ENCODE data around the gene BATF2.
A peak's percentile ranks its signal among the peaks of the same experiment; 100 is the strongest.

Gene BATF2, protein sequence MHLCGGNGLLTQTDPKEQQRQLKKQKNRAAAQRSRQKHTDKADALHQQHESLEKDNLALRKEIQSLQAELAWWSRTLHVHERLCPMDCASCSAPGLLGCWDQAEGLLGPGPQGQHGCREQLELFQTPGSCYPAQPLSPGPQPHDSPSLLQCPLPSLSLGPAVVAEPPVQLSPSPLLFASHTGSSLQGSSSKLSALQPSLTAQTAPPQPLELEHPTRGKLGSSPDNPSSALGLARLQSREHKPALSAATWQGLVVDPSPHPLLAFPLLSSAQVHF

DNA sequence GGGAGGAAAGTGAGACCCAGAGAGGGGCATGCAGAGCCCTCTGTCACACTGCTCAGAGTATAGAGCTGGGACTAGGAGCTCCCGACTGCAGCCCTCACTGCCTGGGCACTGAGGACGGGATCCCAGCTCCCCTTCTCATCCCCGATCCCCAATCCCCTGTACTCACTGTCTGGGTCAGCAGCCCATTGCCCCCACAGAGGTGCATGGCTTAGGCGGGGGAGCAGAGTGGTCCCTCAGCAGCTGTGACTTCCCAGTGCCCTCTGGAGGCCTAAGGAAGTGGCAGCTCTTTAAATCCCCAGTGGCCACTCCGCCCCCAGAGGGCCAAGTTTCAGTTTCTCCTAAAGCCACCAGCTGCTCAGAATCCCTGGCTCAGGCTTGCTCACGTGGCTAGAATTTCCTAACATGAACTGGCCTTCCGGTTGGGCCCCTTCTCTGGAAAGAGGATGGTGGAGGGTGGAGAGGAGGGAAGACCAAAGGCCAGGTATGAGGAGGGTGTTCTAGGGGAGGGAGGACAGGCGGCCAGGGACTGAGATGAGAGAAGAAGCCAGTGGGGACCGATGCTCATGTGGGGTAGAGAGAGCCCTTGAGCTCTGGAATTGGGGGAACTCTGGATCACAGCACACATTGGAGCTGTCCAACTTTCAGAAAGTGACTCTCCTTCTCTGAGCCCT is at the start of gene BATF2:
Gene BATF2 (minus strand): TSS at position 262 of the 671 bp plus-strand sequence. CDS start 57 bp downstream, at position 205.
- H3K9ac ChIP-seq (ENCODE audit: low read length): no peak within 1 kb of the TSS
- H3K27ac ChIP-seq (ENCODE audit: low read length): no peak within 1 kb of the TSS

DNA sequence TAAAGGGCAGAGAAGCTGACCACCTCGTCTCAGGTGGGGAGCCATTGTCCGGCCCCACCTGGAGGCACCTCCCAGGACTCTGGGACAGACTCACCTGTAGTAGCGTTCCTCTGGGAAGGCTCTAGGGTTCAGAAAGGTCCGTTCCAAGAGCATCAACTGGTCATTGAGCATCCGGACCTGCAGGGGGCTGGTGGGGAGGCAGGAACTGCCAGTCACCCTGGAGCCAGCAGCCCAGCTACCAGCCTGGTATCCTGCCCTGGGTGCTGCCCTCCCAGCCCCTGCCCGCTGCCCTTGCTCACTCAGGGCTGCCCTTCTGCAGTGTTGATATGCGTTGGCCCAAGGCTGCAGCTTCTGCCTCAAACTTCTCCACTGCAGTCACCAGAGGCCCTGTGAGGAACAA is 49.0 kb upstream of the BATF2 start:
- Histone ChIP-seq H2AFZ (ENCODE audit: low read length) (no peak overlapping the region), H3K4me3 (ENCODE audit: low read length) (no peak overlapping the region), H3K27me3 (replicated peaks; ENCODE audit: insufficient read depth, low read length) (no peaks in the 10 kb centered on the region), H3K9ac (ENCODE audit: low read length) (no peak overlapping the region), H3K79me2 (ENCODE audit: low read length) (peaks cover 42% of the 10 kb centered on the region), H3K36me3 (replicated peaks; ENCODE audit: insufficient read depth, low read length) (no peaks in the 10 kb centered on the region), H3K27ac (ENCODE audit: low read length) (no peak overlapping the region), H3K4me2 (ENCODE audit: low read depth, low read length) (no peak overlapping the region), H3K4me1 (ENCODE audit: low read length) (peaks cover 8% of the 10 kb centered on the region; the same call in 1 of the 2 replicates), H3F3A (ENCODE audit: insufficient read depth, low read length) (peaks cover 6% of the 10 kb centered on the region), H4K20me1 (ENCODE audit: insufficient read depth, low read length) (no peaks in the 10 kb centered on the region), H3K9me2 (replicated peaks; ENCODE audit: insufficient read depth, low read length) (no peaks in the 10 kb centered on the region), H3K9me3 (replicated peaks; ENCODE audit: insufficient read depth, low read length) (no peaks in the 10 kb centered on the region)
- no peak for TF ChIP-seq EZH2 (optimal IDR thresholded peaks at IDR 0.05; ENCODE audit: low read depth, low read length)
- TF ChIP-seq EZH2phosphoT487 (IDR thresholded peaks at IDR 0.05; ENCODE audit: low read length): no peak
- TF ChIP-seq, protein P1, sequence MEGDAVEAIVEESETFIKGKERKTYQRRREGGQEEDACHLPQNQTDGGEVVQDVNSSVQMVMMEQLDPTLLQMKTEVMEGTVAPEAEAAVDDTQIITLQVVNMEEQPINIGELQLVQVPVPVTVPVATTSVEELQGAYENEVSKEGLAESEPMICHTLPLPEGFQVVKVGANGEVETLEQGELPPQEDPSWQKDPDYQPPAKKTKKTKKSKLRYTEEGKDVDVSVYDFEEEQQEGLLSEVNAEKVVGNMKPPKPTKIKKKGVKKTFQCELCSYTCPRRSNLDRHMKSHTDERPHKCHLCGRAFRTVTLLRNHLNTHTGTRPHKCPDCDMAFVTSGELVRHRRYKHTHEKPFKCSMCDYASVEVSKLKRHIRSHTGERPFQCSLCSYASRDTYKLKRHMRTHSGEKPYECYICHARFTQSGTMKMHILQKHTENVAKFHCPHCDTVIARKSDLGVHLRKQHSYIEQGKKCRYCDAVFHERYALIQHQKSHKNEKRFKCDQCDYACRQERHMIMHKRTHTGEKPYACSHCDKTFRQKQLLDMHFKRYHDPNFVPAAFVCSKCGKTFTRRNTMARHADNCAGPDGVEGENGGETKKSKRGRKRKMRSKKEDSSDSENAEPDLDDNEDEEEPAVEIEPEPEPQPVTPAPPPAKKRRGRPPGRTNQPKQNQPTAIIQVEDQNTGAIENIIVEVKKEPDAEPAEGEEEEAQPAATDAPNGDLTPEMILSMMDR (IDR thresholded peaks at IDR 0.05; ENCODE audit: low read length): no peak
- DNase-seq: no peak

More for the DNA sequence above, at the start of gene BATF2:
- Histone ChIP-seq H4K20me1 (ENCODE audit: insufficient read depth, low read length) (no peaks in the 10 kb centered on the region), H3K9me2 (replicated peaks; ENCODE audit: insufficient read depth, low read length) (no peaks in the 10 kb centered on the region), H3K79me2 (ENCODE audit: low read length) (no peaks in the 10 kb centered on the region), H3K4me1 (ENCODE audit: low read length) (peaks cover 8% of the 10 kb centered on the region), H3K9me3 (replicated peaks; ENCODE audit: insufficient read depth, low read length) (no peaks in the 10 kb centered on the region), H3K4me3 (ENCODE audit: low read length) (0 out of 2 replicates have a peak within 1 kb of the TSS, but pooled peaks have one; percentile 3), H3K36me3 (replicated peaks; ENCODE audit: insufficient read depth, low read length) (no peaks in the 10 kb centered on the region), H2AFZ (ENCODE audit: low read length) (peak within 1 kb of the TSS; percentile 42), H3F3A (ENCODE audit: insufficient read depth, low read length) (no peaks in the 10 kb centered on the region), H3K4me2 (ENCODE audit: low read depth, low read length) (peak within 1 kb of the TSS; percentile 57; the same call in 1 of the 2 replicates), H3K27me3 (replicated peaks; ENCODE audit: insufficient read depth, low read length) (no peaks in the 10 kb centered on the region)
- TF ChIP-seq EZH2 (optimal IDR thresholded peaks at IDR 0.05; ENCODE audit: low read depth, low read length): no peak
- TF ChIP-seq, protein P1 (IDR thresholded peaks at IDR 0.05; ENCODE audit: low read length): peak; percentile 36
- no peak for DNase-seq

DNA sequence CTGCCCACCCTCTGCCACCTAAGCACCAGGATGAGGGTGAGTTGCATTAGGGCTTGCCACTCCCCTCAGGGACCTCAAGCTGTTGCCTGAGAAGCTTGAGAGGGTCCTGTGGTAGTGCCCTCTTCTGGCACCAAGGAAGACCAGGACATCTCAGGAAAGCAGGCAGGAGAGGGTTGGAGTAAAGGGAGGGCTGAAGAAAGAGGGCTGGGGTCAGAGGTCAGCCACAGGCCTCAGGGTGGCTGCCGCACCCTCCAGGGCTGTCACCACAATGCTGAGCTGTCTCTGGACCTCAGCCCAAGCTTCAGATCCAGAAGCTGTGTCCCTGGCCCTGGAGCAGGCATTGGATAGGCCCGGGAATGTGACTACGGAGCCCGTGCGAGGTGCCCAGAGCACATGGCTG is 48.3 kb upstream of the BATF2 start:
- Histone ChIP-seq H3K9me2 (replicated peaks; ENCODE audit: insufficient read depth, low read length) (no peaks in the 10 kb centered on the region), H3K9me3 (replicated peaks; ENCODE audit: insufficient read depth, low read length) (no peaks in the 10 kb centered on the region), H3K79me2 (ENCODE audit: low read length) (peaks cover 42% of the 10 kb centered on the region), H3F3A (ENCODE audit: insufficient read depth, low read length) (peaks cover 11% of the 10 kb centered on the region), H3K36me3 (replicated peaks; ENCODE audit: insufficient read depth, low read length) (no peaks in the 10 kb centered on the region), H3K4me3 (ENCODE audit: low read length) (no peak overlapping the region), H3K27ac (ENCODE audit: low read length) (no peak overlapping the region), H4K20me1 (ENCODE audit: insufficient read depth, low read length) (no peaks in the 10 kb centered on the region), H2AFZ (ENCODE audit: low read length) (no peak overlapping the region), H3K27me3 (replicated peaks; ENCODE audit: insufficient read depth, low read length) (no peaks in the 10 kb centered on the region), H3K4me2 (ENCODE audit: low read depth, low read length) (no peak overlapping the region), H3K4me1 (ENCODE audit: low read length) (peaks cover 10% of the 10 kb centered on the region), H3K9ac (ENCODE audit: low read length) (no peak overlapping the region)
- TF ChIP-seq, protein P1 (IDR thresholded peaks at IDR 0.05; ENCODE audit: low read length): no peak
- TF ChIP-seq EZH2 (optimal IDR thresholded peaks at IDR 0.05; ENCODE audit: low read depth, low read length) (no peak), EZH2phosphoT487 (IDR thresholded peaks at IDR 0.05; ENCODE audit: low read length) (no peak)
- DNase-seq: no peak

Measured in MM.1S (cell line).